Thoracic aorta (tissue), 2 donors: ENCODE measurements around the gene TM4SF5. TPM values are rescaled to one million over a fixed set of nuclear protein-coding genes. Genes with fewer than 3 reads are reported as not detected.

ENCODE experiments used
- ATAC-seq: fragments of 150-250 bp; one replicate; pipeline ENCODE4 v1.8.0; 2017; ENCODE audit warnings: low read depth; ENCODE audit not compliant: insufficient number of reproducible peaks, low FRiP score
- DNase-seq: peaks from one replicate; pipeline ENCODE4 v3.0.0-alpha.2; 2020; ENCODE audit warnings: low spot score
- H3K27ac ChIP-seq, 2 donors: fragments of 200-600 bp; sonication (generic); 1 replicate in 1 of 2; 2 replicates in 1 of 2; pipeline ENCODE4 v1.5.1; 2016; ENCODE audit warnings: mild to moderate bottlenecking in 2 of 2, moderate library complexity in 2 of 2
- H3K27me3 ChIP-seq: fragments of 200-600 bp; sonication (generic); replicated peaks from 2 replicates; pipeline ENCODE4 v1.6.0; 2016; ENCODE audit warnings: mild to moderate bottlenecking; ENCODE audit not compliant: insufficient read depth
- H3K36me3 ChIP-seq: fragments of 200-600 bp; sonication (generic); one replicate; pipeline ENCODE4 v1.5.1; 2016
- H3K4me1 ChIP-seq, 2 donors: fragments of 200-600 bp; sonication (generic); 1 replicate in 1 of 2; 2 replicates in 1 of 2; pipeline versions ENCODE4 v1.5.1 to v1.6.0; 2016; ENCODE audit warnings: low read depth in 2 of 2, mild to moderate bottlenecking in 1 of 2; ENCODE audit not compliant: control insufficient read depth in 1 of 2
- H3K4me3 ChIP-seq: fragments of 200-600 bp; sonication (generic); 2 replicates; pipeline ENCODE4 v1.5.1; 2016; ENCODE audit warnings: mild to moderate bottlenecking
- H3K9me3 ChIP-seq: fragments of 200-600 bp; sonication (generic); 2 replicates; pipeline ENCODE4 v1.5.1; 2016
- CTCF ChIP-seq: fragments of 200-600 bp; sonication (generic); IDR thresholded peaks from one replicate; pipeline ENCODE4 v1.5.1; 2019; ENCODE audit warnings: antibody characterized with exemption
- total RNA-seq, 2 donors: library from RNA; depleted of rRNA; stranded (reverse); fragments of >200 nt; gene quantifications; one replicate each; pipeline versions ENCODE4 v1.1.0 to v1.2.3, GENCODE V29; 2016

Gene TM4SF5
- total RNA-seq, 2 donors from 2014 or later, result not detected

GRCh38 chr17:4807605-4808377 lies 36.1 kb downstream of the TM4SF5 start:
- Histone ChIP-seq H3K4me3 (peak overlapping the region; percentile 94), H3K36me3 (peaks cover 5% of the 10 kb centered on the region), H3K27me3 (no peaks in the 10 kb centered on the region), H3K4me1 (peaks cover 10 to 18% of the 10 kb centered on the region in 2 donors), H3K9me3 (no peaks in the 10 kb centered on the region), H3K27ac (no peak overlapping the region)
- TF ChIP-seq CTCF, result no peak
- DNase-seq, result no peak
- no peak for ATAC-seq

- peak overlapping the region; percentile 94 for H3K4me3 ChIP-seq
- DNase-seq (no peak), ATAC-seq (no peak)
- no peaks in the 10 kb centered on the region for H3K9me3 ChIP-seq
- H3K27me3 ChIP-seq, result no peaks in the 10 kb centered on the region
- no peak for TF ChIP-seq CTCF
- peaks cover 10 to 18% of the 10 kb centered on the region in 2 donors for H3K4me1 ChIP-seq
- H3K36me3 ChIP-seq, result peaks cover 5% of the 10 kb centered on the region
- H3K27ac ChIP-seq, result no peak overlapping the region
These were observed 36.7 kb downstream of the TM4SF5 start for GRCh38 chr17:4808378-4808767.

- peaks cover 10 to 18% of the 10 kb centered on the region in 2 donors for H3K4me1 ChIP-seq
- H3K27me3 ChIP-seq, result no peaks in the 10 kb centered on the region
- TF ChIP-seq CTCF, result no peak
- H3K27ac ChIP-seq, result no peak overlapping the region
- DNase-seq (no peak), ATAC-seq (no peak)
- no peaks in the 10 kb centered on the region for H3K9me3 ChIP-seq
- H3K36me3 ChIP-seq, result peaks cover 8% of the 10 kb centered on the region
- no peak overlapping the region for H3K4me3 ChIP-seq
These were observed 39.1 kb downstream of the TM4SF5 start for GRCh38 chr17:4810696-4811290.

GRCh38 chr17:4811471-4811870 lies 39.8 kb downstream of the TM4SF5 start:
- no peak overlapping the region for H3K27ac ChIP-seq
- H3K9me3 ChIP-seq, result no peaks in the 10 kb centered on the region
- H3K27me3 ChIP-seq, result no peaks in the 10 kb centered on the region
- H3K36me3 ChIP-seq, result peaks cover 13% of the 10 kb centered on the region
- H3K4me1 ChIP-seq, result peaks cover 10 to 13% of the 10 kb centered on the region in 2 donors
- no peak for ATAC-seq
- no peak for DNase-seq
- TF ChIP-seq CTCF, result no peak
- H3K4me3 ChIP-seq, result no peak overlapping the region

GRCh38 chr17:4812690-4813089 lies 41.0 kb downstream of the TM4SF5 start:
- no peaks in the 10 kb centered on the region for H3K27me3 ChIP-seq
- H3K27ac ChIP-seq, result no peak overlapping the region
- peaks cover 21% of the 10 kb centered on the region for H3K36me3 ChIP-seq
- H3K4me3 ChIP-seq, result no peak overlapping the region
- peaks cover 10 to 11% of the 10 kb centered on the region in 2 donors for H3K4me1 ChIP-seq
- H3K9me3 ChIP-seq, result no peaks in the 10 kb centered on the region
- ATAC-seq (no peak), DNase-seq (no peak)
- TF ChIP-seq CTCF, result no peak
